Subcutaneous adipose tissue (tissue), 4 donors: Measurements from ENCODE around the gene EXOC6B. TPM values are rescaled to one million over a fixed set of nuclear protein-coding genes. Genes with fewer than 3 reads are reported as not detected.

ENCODE experiments used
- total RNA-seq, 4 donors: library from RNA; depleted of rRNA; stranded (reverse); fragments of >200 nt; gene quantifications; one replicate each; pipeline ENCODE4 v1.1.0, GENCODE V29; 2016
- TF ChIP-seq, protein P1 (sequence below): fragments of 450-650 bp; IDR thresholded peaks from one replicate; pipeline ENCODE4 v1.5.1; 2016; ENCODE audit warnings: low read depth, mild to moderate bottlenecking, control low read depth, antibody characterized with exemption, moderate library complexity

The EXOC6B gene
- total RNA-seq, 4 donors from 2014 or later, result 33.9 to 40.5 (median 38.9) TPM

DNA sequence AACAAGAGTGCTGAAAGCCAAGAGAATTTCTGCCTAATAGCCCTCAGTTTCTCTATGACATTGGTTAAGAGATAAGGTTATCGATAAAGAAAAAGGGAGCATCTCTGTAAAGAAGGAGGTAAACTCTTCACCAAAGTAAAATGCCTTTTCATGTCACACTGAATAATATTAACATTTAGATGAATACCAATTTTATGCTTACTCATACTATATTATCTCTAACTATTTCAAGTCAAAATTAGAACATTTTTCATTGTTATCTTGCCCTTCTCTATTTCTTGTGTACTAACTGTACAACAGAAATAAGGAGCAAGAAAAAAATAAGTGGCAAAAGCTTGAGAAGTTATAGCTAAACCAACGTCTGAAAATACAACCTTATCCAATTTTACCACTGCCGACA, 127.5 kb downstream of the EXOC6B start:
- TF ChIP-seq, protein P1, sequence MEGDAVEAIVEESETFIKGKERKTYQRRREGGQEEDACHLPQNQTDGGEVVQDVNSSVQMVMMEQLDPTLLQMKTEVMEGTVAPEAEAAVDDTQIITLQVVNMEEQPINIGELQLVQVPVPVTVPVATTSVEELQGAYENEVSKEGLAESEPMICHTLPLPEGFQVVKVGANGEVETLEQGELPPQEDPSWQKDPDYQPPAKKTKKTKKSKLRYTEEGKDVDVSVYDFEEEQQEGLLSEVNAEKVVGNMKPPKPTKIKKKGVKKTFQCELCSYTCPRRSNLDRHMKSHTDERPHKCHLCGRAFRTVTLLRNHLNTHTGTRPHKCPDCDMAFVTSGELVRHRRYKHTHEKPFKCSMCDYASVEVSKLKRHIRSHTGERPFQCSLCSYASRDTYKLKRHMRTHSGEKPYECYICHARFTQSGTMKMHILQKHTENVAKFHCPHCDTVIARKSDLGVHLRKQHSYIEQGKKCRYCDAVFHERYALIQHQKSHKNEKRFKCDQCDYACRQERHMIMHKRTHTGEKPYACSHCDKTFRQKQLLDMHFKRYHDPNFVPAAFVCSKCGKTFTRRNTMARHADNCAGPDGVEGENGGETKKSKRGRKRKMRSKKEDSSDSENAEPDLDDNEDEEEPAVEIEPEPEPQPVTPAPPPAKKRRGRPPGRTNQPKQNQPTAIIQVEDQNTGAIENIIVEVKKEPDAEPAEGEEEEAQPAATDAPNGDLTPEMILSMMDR, result no peak

DNA sequence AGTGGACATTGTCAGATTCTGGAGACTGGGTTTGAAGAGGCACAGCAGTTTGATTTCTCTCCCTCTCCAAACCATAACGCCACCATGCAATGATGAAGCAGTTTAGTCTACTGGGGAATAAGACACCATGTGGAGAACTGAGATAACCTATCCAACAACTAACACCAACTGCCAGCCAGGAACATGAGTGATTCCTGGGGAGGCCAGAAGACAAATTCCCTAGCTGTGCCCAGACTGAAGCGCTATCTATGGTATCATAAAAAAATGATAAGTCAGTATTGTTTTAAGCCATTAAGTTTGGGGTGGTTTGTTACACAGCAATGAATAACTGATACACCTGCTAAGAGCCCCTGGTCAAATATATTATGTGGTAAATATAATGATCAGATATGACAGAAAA, 129.3 kb downstream of the EXOC6B start:
- TF ChIP-seq, protein P1, result no peak

DNA sequence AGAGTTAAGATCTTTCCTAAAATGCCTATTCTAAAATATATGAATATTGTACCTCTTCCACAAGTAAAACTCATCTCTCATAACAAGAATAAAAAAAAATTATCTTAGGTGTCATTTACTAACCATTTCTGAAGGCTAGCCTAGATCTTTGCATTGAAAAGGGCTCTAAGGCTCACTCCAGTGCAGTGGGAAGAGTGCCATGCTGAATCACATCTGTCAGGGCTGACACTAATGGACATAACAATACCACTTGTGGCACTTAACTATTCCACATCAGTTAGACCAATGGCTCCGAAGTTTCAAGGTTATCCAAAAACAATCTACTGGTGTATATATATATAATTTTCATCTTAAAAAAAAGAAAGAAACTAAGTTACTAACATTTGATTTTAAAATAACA, 130.2 kb downstream of the EXOC6B start:
- TF ChIP-seq, protein P1, result no peak

DNA sequence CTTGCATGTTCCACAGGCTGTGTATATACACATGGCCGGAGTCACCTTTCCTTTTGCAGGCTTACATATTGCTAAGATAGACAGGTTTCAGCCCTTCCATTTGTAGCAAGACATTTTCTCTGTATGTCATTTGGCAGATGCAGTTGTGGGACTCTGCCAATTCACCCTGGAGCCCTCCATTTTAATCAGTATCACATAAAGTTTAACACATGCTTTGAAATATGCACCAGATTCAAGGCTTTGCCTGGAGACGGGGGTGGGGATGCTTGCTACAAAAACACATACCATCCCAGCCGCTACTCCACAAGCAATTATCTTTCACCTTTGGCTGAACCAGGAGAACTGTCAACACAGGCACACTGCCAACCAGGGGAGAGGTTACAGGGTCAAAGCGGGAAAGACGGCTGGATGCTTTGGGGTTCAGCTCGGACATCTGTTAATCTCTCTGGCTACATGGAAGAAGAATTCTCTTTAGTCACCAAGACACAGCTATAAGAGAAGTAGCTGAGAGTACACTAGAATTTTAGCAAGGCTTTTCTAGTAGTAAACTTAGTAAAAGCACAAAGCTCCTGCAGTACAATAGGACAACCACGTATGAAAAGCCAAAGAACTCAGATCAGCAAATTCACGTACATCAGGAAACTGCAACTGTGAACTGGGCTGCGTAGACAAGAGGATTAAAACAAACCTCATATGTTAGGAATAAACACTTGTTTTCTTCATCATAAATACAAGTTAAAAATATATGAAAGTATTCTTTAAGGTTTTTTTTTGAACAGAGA, 130.9 kb downstream of the EXOC6B start:
- TF ChIP-seq, protein P1, result no peak

DNA sequence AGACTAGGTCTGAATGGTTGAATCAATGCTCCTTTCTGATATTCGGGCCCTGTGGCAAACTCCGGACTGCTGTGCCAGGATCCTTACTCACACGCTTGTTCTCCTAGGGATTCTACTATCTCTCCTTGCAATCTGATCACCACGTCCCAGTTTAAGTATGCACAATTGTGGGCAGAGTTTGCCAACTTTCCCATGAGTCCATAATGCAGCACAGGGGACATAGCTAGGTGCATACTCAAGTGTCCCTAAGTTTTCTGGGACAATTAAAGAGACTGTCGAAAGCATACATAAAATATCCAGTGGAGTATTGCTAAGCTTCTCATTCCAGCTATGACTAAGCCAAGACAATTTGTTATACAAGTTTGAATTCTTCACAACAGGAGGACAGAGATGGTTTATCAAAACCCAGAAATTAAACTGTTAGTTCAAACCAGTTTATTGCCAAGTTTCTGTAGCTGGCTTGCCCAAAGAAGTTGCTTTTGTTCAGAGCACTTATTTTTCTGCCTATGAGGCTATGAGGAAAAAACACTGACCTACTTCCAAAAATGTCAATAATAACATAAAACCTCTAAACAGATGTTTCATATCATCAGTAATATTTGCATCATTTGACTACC, 136.1 kb downstream of the EXOC6B start:
- TF ChIP-seq, protein P1, result no peak

DNA sequence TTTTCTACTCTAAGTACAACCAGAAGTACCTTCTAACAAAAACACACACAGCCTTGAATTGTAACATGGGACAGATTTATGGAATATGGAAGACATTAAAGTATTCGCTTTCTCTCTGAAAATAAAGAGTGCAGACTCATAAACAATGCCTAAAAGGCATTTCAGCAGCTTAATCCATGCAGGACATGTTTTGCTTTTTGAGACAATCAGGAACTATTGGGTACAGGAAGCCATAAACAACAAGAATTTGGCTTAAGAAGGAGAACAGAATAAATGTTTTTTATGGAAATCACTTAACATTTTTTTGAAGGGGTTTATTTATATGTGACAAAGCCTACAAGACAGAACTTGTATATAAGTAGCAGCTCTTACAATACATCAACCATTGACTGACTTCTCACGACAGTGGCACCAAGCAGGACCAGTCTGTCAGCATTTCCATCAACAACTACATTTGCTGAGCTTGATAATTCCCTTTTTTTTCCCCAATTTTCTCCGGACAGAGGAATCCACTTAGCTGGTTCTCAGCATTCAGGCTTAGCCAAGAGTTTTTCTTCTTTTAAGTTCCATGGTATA, 140.1 kb downstream of the EXOC6B start:
- TF ChIP-seq, protein P1, result no peak

DNA sequence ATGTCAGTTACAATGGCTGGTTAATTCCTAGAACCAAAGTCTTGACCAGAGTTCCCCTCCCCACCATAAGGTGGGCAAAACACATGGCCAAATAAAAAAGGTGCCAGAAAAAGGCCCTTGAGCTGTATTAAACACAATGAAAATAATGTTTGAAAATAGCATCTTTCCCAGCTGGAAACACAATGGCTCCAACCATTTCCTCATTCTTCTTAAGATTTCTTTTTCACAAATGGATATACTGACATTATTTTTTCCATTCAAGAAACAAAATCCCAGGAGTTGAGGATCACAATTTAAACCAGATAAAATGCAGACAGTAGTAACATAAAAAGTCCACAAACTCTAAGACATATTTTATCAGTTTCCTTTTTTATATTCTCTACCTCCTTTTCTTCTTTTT, 143.8 kb downstream of the EXOC6B start:
- TF ChIP-seq, protein P1, result no peak
